GM18520 (cell line): ENCODE data around the gene BBS4.

Experiments
- ATAC-seq: cut with Tn5 transposase; IDR thresholded peaks from one replicate; pipeline ENCODE4 v1.9.1; 2021; ENCODE audit not compliant: unreplicated experiment

The BBS4 gene

GRCh38 chr15:72758182-72758581 is 72.2 kb downstream of the BBS4 start:
- ATAC-seq: no peak

DNA sequence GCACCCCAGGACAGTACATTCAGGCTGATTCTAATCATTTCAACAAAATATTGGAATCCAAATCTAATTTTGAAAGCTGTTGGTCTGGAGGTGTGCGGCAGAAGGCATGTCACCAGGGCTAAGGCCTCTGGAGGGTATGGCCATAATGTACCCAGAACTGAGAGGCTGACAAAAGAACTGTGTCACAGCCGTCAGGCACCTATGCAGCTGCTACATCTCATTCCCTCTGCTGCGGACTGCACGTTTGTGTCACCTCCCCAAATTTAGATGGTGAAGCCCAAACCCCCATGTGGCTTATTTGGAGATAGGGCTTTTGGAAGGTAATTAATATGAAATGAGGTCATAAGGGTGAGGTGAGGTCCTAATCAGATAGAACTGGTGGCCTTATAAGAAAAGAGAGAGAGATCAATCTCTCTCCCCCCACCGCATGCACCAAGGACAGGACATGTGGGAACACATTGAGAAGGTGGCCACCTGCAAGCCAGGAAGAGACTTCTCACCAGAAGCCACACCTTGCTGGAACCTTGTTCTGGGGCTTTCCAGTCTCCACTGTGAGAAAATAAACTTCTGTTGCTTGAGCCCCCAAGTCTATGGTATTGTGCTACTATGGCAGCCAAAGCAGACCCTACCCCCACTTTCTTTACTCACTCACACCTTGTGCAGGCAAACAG is 74.7 kb downstream of the BBS4 start:
- ATAC-seq: no peak

GRCh38 chr15:72764656-72765055 is 78.6 kb downstream of the BBS4 start:
- ATAC-seq: no peak

DNA sequence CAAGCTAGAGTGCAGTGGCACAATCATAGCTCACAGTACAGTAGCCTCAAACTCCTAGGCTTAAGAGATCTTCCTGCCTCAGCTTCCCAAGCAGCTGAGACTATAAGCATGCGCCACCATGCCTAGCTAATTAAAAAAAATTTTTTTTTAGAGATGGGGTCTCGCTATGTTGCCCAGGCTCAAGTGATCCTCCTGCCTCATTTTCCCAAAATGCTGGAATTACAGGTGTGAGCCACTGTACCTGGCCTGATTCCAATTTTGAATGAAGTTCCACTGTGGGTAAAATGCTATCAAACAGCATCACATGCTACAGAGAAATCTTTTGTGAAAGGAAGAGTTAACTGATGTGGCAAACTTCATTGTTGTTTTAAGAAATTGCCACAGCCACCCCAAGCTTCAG is 80.0 kb downstream of the BBS4 start:
- no peak for ATAC-seq

GRCh38 chr15:72766780-72767179 is 80.8 kb downstream of the BBS4 start:
- ATAC-seq: no peak

GRCh38 chr15:72770673-72771328 is 84.8 kb downstream of the BBS4 start:
- ATAC-seq: no peak

DNA sequence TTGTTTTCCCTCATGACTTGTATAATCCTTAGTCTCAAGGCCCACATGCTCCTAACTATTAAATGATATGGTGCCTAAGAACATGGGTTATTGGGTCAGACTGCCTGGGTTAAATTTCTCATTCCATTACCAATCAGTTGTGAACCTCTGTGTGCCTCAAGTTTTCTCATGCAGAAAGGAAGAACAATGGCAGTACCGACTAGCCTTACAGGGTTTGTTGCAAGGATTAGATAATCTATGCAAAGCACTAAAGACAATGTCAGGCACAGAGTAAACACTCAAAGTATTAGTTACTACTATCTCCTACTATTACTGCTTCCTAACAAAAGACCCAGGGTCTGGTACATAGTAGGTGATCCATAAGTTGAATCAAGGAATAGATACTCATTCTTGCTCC is 85.3 kb downstream of the BBS4 start:
- ATAC-seq: no peak

- no peak for ATAC-seq
These were observed 88.8 kb downstream of the BBS4 start for GRCh38 chr15:72774696-72775383.

GRCh38 chr15:72778796-72779195 is 92.8 kb downstream of the BBS4 start:
- no peak for ATAC-seq

GRCh38 chr15:72781631-72782030 is 95.6 kb downstream of the BBS4 start:
- ATAC-seq: no peak

DNA sequence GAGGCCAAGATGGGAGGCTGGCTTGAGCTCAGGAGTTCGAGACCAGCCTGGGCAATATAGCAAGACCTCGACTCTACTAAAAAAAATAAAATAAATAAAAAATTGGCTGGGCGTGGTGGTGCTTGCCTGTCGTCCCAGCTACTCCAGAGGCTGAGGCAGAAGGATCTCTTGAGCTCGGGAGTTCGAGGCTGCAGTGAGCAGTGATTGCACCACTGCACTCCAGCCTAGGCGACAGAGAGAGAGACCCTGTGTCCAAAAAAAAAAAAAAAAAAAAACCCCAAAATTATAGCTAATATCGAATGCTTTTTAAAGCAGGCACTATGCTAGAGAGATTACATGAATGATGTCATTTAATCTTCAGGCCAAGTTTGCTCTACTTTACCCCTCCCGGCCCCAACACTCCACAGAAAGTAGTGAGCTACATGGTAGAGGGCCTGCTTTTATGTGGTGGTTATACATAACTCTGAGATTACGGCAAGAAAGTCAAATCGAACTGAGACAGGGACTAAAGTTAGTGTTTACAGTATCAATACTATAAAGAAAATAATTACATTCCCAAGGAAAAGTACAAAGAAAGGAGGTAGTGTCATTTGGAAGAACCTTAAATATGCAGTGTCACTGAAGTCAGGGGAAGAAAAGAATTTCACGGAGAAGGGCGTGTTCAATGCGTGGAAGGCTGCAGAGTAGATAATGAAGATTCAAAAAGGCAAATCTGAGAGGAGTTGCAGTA is 96.4 kb downstream of the BBS4 start:
- ATAC-seq: no peak

GRCh38 chr15:72783004-72783639 is 97.1 kb downstream of the BBS4 start:
- ATAC-seq: peak; percentile 27

GRCh38 chr15:72783640-72784455 is 97.8 kb downstream of the BBS4 start, which contains the start of gene ADPGK:
ADPGK (minus strand) TSS chr15:72783758; CDS start chr15:72783691, 67 bp downstream.
- peak; percentile 74 for ATAC-seq

DNA sequence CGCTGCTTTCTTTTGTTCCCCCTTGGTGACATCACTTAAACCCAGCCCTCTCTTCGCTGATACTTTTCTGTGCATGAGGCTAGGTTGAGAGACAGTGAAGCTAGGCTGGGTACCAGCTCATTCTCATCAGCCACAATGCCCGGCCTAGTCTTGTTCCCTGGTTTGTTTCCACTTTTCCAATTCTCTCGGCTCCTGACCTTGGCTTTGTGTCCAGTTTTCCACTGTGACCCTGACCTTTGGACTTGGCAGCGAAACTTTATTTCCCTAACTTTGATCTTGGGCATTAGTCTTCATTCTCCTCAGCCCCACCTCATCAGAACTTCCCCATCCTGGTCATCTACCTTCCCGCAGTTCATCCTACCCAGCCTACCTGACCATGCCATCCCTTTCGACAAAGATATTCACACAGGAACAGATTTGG is 98.5 kb downstream of the BBS4 start:
- ATAC-seq: no peak

GRCh38 chr15:72785432-72785831 is 99.4 kb downstream of the BBS4 start:
- no peak for ATAC-seq

GRCh38 chr15:72785841-72786240 is 99.8 kb downstream of the BBS4 start:
- ATAC-seq: no peak

DNA sequence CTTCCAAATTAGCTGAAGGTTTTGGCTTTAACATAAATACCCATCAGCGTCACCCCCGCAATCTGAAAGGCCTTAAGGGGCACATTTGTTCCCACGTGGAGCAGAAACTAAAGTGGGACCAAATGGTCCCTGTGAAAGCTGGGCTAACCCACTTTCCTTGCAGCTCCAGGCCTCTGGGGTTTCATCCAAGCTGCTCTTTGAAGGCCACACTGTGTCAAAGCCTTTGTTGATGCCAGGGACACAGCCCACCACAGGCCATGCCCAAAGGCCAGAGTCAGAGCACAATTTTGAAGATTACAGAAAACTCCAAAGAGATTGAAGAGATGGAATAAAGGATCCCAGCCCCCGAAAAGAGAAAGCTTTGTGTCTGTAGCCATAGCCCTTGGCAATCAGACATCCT is 100.2 kb downstream of the BBS4 start:
- ATAC-seq: no peak

DNA sequence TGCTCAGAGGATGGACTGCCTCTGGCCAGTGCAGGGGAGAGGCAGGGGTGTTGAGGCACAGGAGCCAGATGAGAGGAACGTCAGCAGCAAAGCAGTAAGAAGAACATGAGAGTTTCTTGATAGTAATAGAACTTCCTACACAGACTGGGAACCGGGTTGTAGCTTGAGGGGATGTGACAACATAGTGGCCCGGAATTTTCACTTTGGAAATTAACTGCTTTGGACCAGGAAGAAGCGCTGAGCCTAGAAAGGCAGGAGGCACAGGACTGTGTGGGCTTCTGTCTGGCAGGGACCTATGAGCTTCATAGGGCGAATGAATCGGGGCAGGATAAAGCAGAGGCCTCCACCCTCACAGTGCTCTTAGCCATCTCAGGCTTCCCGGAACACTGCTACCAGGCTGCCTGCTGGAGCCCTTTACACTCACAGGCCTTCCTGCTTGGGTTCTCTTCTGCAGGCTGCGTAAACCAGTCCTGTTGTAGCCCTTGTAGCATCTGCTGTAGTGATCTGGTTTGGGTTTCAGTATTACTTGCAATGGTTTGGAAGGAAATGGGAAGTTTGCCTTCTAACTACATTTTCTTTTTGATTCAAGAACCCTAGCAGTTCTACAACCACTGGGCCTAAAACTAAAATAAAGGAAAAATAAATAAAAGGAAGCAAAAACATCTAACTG is 100.8 kb downstream of the BBS4 start:
- no peak for ATAC-seq

- ATAC-seq: no peak
These were observed 101.5 kb downstream of the BBS4 start for GRCh38 chr15:72787526-72787925.
